Inflammatory macrophage (primary cell): ENCODE measurements around the gene NFIX.

Source experiments
- DNase-seq, 2 donors: peaks; one replicate each; pipeline ENCODE4 v3.0.0-alpha.2; 2020 to 2022

NFIX gene

GRCh38 chr19:13039211-13039789 is 44.0 kb downstream of the NFIX start:
- no peak for DNase-seq

GRCh38 chr19:13040232-13040947 is 45.1 kb downstream of the NFIX start:
- DNase-seq, result no peak

GRCh38 chr19:13040948-13041292 is 45.6 kb downstream of the NFIX start:
- no peak for DNase-seq

DNA sequence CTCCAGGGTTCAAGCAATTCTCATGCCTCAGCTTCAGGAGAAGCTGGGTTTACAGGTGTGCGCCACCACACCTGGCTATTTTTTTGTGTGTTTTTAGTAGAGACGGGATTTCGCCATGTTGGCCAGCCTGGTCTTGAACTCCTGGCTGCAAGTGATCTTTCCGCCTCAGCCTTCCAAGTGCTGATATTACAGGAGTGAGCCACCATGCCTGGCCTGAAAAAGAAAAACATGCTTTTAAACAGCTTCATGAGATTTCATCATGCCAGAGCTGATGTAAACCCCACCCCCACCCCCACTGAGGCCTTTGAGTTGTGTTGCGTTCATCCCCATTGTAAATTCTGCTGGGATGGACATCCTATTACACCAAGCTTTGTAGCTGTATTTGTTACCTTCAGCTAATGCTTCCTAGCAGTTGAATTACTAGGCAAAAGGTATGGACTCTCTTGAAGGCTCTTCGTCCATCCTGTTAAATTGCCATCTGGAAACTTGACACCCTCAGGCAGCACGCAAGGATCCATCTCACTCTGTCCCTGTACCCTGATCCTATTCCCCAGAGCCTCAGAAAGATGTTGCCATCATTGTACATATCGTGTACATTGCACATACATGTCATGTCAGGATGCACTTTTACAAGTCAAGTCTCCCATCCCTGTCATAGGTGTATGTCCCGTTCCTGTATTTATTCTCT is 47.3 kb downstream of the NFIX start:
- DNase-seq, result no peak

GRCh38 chr19:13043285-13043684 is 48.0 kb downstream of the NFIX start:
- no peak for DNase-seq

DNA sequence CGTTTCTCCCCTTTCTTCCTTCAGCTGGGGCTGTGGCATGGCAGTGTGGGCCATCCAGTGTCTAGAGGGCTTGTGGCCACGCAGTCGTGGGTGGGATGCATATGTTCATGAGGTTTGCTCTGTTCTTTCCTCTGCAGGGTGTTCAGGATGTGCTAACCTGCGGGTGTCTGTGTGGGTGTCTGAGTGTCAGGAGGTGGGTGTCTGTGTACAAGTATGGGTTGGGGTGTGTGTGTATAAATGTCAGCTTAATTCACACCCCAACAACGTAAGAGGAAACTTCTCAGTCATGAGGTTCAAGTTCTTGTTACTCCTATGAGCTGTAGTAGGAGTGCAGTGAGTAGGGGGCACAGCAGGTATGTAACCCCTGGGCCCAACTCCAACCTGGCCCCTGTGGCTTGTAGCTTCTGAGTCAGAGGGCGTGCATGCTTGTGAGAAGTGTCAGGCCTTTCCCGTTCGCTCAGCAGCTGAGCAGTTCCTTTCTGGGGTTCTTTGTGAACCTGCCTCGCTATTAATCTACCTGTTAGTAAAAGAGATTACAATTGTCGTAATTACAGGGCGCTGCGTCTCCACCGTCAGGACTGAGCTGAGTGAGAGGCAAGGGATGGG is 49.1 kb downstream of the NFIX start:
- DNase-seq, result no peak

DNA sequence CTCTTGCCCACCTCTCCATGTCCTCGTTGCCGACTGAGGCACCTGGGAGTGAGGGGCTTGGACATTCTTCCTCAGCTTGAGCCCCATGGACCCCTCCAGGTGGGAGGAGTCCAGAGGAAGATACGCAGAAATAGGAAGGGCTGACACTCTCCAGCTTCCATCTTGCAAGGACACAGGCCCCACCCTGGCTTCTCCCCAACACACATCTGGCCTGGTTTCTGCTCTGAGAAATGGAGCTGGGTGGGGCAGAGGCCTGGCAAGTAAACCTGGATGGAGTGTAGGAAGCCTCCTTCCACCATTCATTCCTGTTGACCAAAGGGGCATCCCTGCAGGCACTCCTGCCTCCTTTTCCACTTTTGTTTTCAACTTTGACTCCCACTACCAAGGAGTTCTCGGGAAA is 50.5 kb downstream of the NFIX start:
- no peak for DNase-seq

GRCh38 chr19:13047374-13047773 is 52.1 kb downstream of the NFIX start:
- no peak for DNase-seq

- no peak for DNase-seq
These were observed 55.0 kb downstream of the NFIX start for GRCh38 chr19:13050274-13050673.

GRCh38 chr19:13051557-13052165 is 56.4 kb downstream of the NFIX start:
- peak in 1 of 2 donors; percentile 4 for DNase-seq

DNA sequence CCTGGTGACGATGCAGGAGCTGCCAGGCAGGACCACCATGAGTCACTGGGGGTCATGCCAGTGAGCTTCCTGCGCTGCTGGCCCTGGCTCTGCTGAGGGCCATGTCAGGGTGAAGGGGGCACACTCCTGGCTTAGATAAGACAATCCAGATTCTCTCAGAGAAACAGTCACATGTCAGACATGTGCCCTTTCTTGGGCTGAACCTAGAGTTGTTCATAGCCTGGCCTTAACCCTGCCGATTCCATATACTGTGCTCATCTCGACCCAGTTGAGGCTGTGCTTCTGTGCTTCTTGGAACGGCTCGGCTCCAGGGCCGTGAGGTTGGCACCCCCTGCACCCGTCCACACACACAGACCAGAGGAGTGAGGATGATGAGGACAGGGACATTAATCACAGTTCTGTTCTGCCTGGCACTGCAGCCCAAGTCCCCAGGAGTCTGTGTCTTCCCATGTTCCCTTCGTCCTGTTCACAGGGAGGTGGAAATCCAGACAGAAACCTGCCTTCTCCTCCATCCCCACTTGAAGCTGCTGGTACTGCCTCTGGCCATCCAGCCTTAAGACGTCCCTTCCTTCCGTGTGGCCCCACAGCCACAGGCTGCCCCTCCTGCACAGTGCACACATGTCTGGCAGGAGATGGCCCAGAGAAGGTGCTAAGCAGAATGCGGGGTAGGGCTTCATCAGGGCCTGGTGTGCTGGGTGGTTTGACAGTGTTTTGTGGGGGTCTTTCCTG is 57.3 kb downstream of the NFIX start:
- DNase-seq, result no peak

DNA sequence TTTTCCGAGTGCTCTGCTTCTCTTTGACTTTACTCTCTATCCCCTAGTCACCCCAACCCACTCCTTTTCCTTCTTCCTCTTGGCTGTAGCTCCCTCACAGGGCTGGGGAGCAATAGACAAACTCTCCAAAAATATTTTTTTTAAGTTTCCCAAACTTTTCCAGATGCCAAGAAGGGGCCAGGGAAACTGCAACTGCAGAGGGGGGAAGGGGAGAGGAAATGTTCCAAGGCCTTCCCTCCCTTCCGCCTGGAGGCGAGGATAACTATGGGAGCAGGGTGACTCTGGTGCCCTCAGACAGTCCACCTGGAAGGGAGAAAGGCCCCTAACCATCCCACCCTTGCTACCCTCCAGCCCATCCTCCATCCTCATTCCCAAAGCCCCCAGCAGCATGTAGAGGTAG is 58.0 kb downstream of the NFIX start:
- no peak for DNase-seq

DNA sequence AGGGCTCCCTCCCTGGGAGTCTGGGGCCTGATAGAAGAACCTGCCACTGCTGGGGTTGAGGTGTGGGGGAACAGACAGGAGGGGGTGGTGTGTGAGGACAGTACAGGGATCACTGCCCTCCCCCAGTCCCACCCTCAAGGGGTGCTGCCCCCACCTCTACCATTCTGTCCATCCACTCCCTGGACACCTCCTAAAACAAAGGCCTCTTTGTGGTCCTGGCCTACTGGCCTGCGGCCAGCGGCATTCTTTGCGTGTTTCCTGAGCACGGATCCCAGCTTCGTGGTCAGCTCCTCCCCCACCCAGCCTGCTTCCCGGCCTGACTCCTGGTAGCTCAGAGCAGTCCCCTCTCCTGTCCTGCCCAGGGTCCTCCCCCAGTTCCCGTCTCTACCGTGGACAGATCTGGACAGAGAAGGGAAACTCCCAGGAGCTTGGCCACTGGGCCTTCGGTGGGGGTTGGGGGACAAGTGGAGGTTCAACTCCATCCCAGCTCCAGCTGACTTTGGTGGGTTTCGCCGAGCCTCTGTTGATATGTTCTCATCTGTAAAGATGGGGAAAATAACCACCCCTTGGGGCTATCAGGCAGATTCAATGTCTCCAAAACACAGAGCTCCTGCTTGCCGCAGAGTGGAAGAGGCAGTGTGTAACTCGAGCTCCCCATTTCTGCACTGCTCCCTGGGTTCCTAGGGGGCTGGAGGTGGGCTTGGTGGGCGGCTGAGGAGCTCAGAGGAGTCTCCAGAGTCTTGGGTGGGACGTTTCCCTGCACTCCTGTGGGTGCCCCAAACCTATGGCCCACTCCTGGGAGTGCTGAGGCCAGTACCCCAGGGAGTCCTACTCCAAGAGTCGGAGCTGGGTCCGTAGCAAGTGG is 58.7 kb downstream of the NFIX start:
- DNase-seq, result no peak

- no peak for DNase-seq
These were observed 59.4 kb downstream of the NFIX start for GRCh38 chr19:13054626-13055212.

DNA sequence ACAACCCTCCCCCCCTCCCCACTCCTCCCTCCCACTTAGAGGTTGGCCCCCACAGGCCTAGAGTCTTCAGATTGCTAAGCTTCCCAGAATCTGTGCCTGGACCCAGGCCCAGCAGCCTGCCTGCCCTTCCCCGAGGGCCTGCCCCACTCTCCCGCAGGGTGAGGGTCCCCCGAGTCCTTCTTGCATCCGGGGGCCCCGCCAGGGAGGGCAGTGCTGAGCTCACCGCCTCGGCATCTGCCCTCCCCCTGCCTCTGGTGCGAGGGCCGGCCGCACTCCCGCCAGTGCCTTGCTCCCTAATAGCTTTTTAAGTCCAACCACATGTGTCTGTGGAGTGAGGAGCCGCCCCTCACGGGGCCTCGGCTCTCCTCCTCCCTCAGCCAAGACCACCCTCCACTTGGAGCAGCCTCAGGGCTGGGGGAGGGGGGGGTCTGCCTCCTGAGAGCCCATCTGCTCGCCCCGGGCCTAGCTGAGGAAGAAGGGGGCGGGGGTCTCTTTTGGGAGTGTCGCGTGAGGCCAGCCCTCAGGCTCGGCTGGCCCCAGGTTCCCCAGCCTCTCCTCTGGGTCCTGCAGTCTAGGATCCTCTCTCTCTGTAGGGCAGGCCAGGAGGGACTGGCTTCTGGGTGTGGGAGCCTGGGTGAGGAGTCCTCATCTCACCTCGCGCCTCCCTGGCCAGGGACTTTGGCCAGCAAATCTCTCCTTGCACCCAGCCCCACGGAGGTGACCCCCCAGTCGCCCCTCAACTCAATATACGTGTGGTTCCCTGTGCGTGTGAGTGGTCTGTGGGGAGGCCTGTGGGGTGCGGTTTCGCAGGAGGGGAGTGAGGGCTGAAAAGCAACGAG is 60.2 kb downstream of the NFIX start:
- no peak for DNase-seq

DNA sequence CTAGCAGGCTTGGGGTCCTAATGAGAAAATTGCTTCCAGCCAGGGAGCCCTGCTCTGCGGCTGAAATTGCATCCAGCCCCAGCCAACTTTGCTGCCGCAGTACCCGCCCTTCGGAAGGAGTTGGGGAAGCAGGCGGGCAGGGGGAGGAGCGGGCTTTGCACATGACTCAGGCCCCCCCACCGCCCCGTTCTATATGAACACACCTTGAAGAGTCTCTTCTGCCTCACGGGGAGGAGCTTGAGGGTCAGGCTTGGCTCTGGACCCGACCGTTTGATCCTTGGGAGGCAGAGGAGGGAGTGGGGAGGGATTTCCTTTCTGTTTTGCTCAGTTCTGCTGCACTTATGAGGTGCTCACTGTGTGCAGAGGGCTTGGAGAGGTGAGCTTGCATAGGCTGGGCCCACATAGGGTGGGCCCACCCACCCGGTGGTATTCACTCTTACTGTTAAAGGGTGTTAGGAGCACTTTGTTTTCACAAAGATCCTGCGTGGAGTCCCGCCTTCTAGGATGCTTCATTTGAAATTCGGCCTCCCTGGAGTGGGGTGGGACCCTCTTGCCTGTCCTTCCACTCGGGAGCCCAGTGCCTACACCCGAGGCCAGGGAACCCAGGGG is 60.9 kb downstream of the NFIX start:
- no peak for DNase-seq

- DNase-seq, result no peak
These were observed 61.9 kb downstream of the NFIX start for GRCh38 chr19:13057147-13057572.

DNA sequence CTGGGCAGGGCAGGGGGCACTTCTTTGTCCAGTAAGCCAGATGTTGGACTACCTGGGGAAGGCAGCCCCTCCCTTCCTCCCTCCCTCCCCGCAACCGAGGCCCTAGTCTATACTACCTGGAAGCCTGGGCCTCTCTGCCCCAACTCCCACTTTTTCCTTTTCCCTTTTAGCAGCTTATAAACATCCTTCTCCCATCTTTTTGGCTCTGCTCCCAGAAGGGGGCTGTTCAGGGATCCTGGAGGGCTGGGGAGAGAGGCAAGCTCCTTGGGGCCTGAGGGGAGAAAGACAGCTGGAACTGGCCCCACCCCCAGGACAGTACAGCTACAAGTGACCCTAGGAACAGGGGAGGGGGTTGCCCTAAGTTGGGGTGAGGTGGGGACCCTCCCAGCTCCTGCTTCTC is 62.5 kb downstream of the NFIX start:
- no peak for DNase-seq

GRCh38 chr19:13058951-13059660 is 63.8 kb downstream of the NFIX start:
- DNase-seq, result no peak
